H1 (cell line): ENCODE results near the gene SLC16A2. TPM values are rescaled to one million over a fixed set of nuclear protein-coding genes. Genes with fewer than 3 reads are reported as not detected.

Experiments used
- CTCF ChIA-PET: fragments of 300-600 bp; sonication (Branson Sonifier 250); formaldehyde crosslinking; loops from one replicate; lab custom pipeline; 2021; ENCODE audit not compliant: partially characterized antibody; lab: Charles Lee
- POLR2A ChIA-PET: fragments of 300-600 bp; sonication (Branson Sonifier 250); formaldehyde crosslinking; loops from one replicate; lab custom pipeline; 2021; ENCODE audit warnings: inconsistent platforms; ENCODE audit not compliant: partially characterized antibody; lab: Charles Lee
- DNase-seq, 2 experiments: peaks; one replicate each; pipeline versions ENCODE4 v3.0.0 to v3.0.0-alpha.2; 2010 to 2022; ENCODE audit warnings: low spot score in 2 of 2, low read depth in 1 of 2, mixed read lengths in 1 of 2
- FAIRE-seq: peaks from 2 replicates; lab custom pipeline; 2011; peaks lifted over from hg19 to GRCh38; lab: Jason Lieb, UNC
- H2AFZ ChIP-seq: 2 replicates; pipeline ENCODE4 v1.8.1; 2012; ENCODE audit warnings: low read length, inconsistent platforms
- H2AK5ac ChIP-seq: 2 replicates; pipeline ENCODE4 v1.6.1; 2013; ENCODE audit warnings: low read depth, low read length
- H2BK120ac ChIP-seq: replicated peaks from 2 replicates; pipeline ENCODE3; 2013; ENCODE audit warnings: low read depth, low read length, inconsistent platforms
- H2BK12ac ChIP-seq: 2 replicates; pipeline ENCODE4 v1.6.1; 2013; ENCODE audit warnings: low read depth, low read length
- H2BK15ac ChIP-seq: 2 replicates; pipeline ENCODE4 v1.6.1; 2013; ENCODE audit warnings: low read length
- H2BK20ac ChIP-seq: 2 replicates; pipeline ENCODE4 v1.6.1; 2013; ENCODE audit warnings: low read length
- H2BK5ac ChIP-seq: 2 replicates; pipeline ENCODE4 v1.6.1; 2013; ENCODE audit warnings: low read depth, low read length
- H3K14ac ChIP-seq: 2 replicates; pipeline ENCODE4 v1.6.1; 2013; ENCODE audit warnings: inconsistent platforms; ENCODE audit not compliant: insufficient read length
- H3K18ac ChIP-seq: 2 replicates; pipeline ENCODE4 v1.6.1; 2013; ENCODE audit warnings: low read length; ENCODE audit errors: extremely low read depth
- H3K23ac ChIP-seq: 2 replicates; pipeline ENCODE4 v1.6.1; 2013; ENCODE audit warnings: inconsistent platforms; ENCODE audit not compliant: insufficient read length
- H3K23me2 ChIP-seq: 2 replicates; pipeline ENCODE4 v1.6.1; 2013; ENCODE audit warnings: low read depth, low read length
- H3K27ac ChIP-seq: 2 replicates; pipeline ENCODE4 v1.6.1; 2011; ENCODE audit warnings: low read depth, low read length, inconsistent platforms
- H3K27me3 ChIP-seq, 4 experiments: replicated peaks in 1 of 4; 1 replicate in 1 of 4; 2 replicates in 3 of 4; pipeline versions ENCODE4 v1.6.1 to v1.8.1; 2011 to 2013; ENCODE audit warnings: low read length in 3 of 4, mild to moderate bottlenecking in 3 of 4, inconsistent platforms in 2 of 4, mixed read lengths in 2 of 4, moderate library complexity in 1 of 4; ENCODE audit not compliant: control insufficient read depth in 3 of 4, insufficient read depth in 3 of 4; ENCODE audit errors: extremely low read depth in 1 of 4
- H3K36me3 ChIP-seq, 4 experiments: 2 replicates each; pipeline versions ENCODE4 v1.6.1 to v1.8.1; 2011 to 2013; ENCODE audit warnings: mild to moderate bottlenecking in 4 of 4, low read length in 3 of 4, moderate library complexity in 2 of 4, control low read depth in 1 of 4, inconsistent platforms in 1 of 4; ENCODE audit not compliant: insufficient read depth in 4 of 4, control insufficient read depth in 2 of 4
- H3K4ac ChIP-seq: replicated peaks from 2 replicates; pipeline ENCODE3; 2013; ENCODE audit warnings: low read length, low read depth, mixed read lengths, inconsistent platforms; ENCODE audit not compliant: insufficient read length
- H3K4me1 ChIP-seq, 4 experiments: replicated peaks in 1 of 4; 1 replicate in 1 of 4; 2 replicates in 3 of 4; pipeline versions ENCODE4 v1.6.1 to v1.8.1; 2011 to 2013; ENCODE audit warnings: low read length in 3 of 4, inconsistent platforms in 2 of 4, mixed read lengths in 1 of 4; ENCODE audit not compliant: insufficient read depth in 4 of 4, control insufficient read depth in 3 of 4
- H3K4me2 ChIP-seq, 2 experiments: 2 replicates each; pipeline versions ENCODE4 v1.6.1 to v1.8.1; 2011 to 2013; ENCODE audit warnings: low read depth in 2 of 2, low read length in 2 of 2, control low read depth in 1 of 2, inconsistent platforms in 1 of 2, mild to moderate bottlenecking in 1 of 2; ENCODE audit not compliant: insufficient read depth in 1 of 2
- H3K4me3 ChIP-seq, 4 experiments: fragments of 200-600, 300-600 bp in 1 of 4; sonication (generic), shearing (Covaris generic), sonication (Bioruptor Twin) in 1 of 4; 2 replicates each; pipeline versions ENCODE4 v1.5.1 to v1.8.1; 2011 to 2016; ENCODE audit warnings: low read length in 4 of 4, low read depth in 3 of 4, control low read depth in 2 of 4, inconsistent platforms in 2 of 4, mild to moderate bottlenecking in 2 of 4, mixed read lengths in 1 of 4, moderate library complexity in 1 of 4; ENCODE audit not compliant: insufficient read depth in 2 of 4; ENCODE audit errors: extremely low read depth in 1 of 4
- H3K56ac ChIP-seq: replicated peaks from 2 replicates; pipeline ENCODE3; 2013; ENCODE audit warnings: low read depth, mild to moderate bottlenecking, mixed read lengths, low read length, inconsistent platforms; ENCODE audit not compliant: insufficient read length
- H3K79me1 ChIP-seq: 2 replicates; pipeline ENCODE4 v1.6.1; 2013; ENCODE audit warnings: low read depth, low read length, control low read depth
- H3K79me2 ChIP-seq, 2 experiments: 2 replicates each; pipeline versions ENCODE4 v1.6.1 to v1.8.1; 2012 to 2013; ENCODE audit warnings: low read length in 2 of 2, mild to moderate bottlenecking in 2 of 2, inconsistent platforms in 1 of 2; ENCODE audit not compliant: insufficient read depth in 2 of 2, control insufficient read depth in 1 of 2
- H3K9ac ChIP-seq, 4 experiments: replicated peaks in 1 of 4; 1 replicate in 1 of 4; 2 replicates in 3 of 4; pipeline versions ENCODE4 v1.6.1 to v1.8.1; 2011 to 2013; ENCODE audit warnings: low read depth in 3 of 4, low read length in 3 of 4, control low read depth in 2 of 4, mild to moderate bottlenecking in 2 of 4, moderate library complexity in 2 of 4, inconsistent platforms in 1 of 4; ENCODE audit errors: extremely low read depth in 1 of 4
- H3K9me3 ChIP-seq, 2 experiments: 2 replicates each; pipeline versions ENCODE4 v1.6.1 to v1.8.1; 2012 to 2013; ENCODE audit warnings: mild to moderate bottlenecking in 2 of 2, moderate library complexity in 2 of 2, control low read depth in 1 of 2, inconsistent platforms in 1 of 2, low read depth in 1 of 2, low read length in 1 of 2, mixed read lengths in 1 of 2; ENCODE audit not compliant: insufficient read depth in 2 of 2
- H4K20me1 ChIP-seq, 2 experiments: replicated peaks in 1 of 2; 2 replicates each; pipeline versions ENCODE3 to v1.8.1; 2011 to 2013; ENCODE audit warnings: inconsistent platforms in 2 of 2, low read length in 2 of 2, mild to moderate bottlenecking in 1 of 2; ENCODE audit not compliant: insufficient read depth in 2 of 2, control insufficient read depth in 1 of 2
- H4K5ac ChIP-seq: 2 replicates; pipeline ENCODE4 v1.6.1; 2013; ENCODE audit warnings: low read length, low read depth, mixed read lengths, inconsistent platforms; ENCODE audit not compliant: insufficient read length
- H4K8ac ChIP-seq: 2 replicates; pipeline ENCODE4 v1.8.0; 2013; ENCODE audit warnings: mild to moderate bottlenecking, moderate library complexity, low read length, inconsistent platforms; ENCODE audit not compliant: insufficient read depth; ENCODE audit errors: extremely low read depth
- H4K91ac ChIP-seq: replicated peaks from 2 replicates; pipeline ENCODE3; 2013; ENCODE audit warnings: low read length, mixed read lengths, inconsistent platforms; ENCODE audit not compliant: insufficient read length
- CBX8 ChIP-seq: fragments of 300-800, 300-1000 bp; sonication (generic); IDR thresholded peaks from 2 replicates; pipeline ENCODE4 v1.7.1; 2016; ENCODE audit warnings: low read depth, low read length, borderline replicate concordance
- HDAC2 ChIP-seq, 2 experiments: fragments of 300-600 bp in 1 of 2; sonication (generic) in 1 of 2; IDR thresholded peaks; 2 replicates each; pipeline ENCODE4 v1.6.1; 2011 to 2012; ENCODE audit warnings: low read depth in 2 of 2, low read length in 2 of 2, mild to moderate bottlenecking in 2 of 2, moderate library complexity in 2 of 2, borderline replicate concordance in 1 of 2, inconsistent platforms in 1 of 2
- JUN ChIP-seq: IDR thresholded peaks from 2 replicates; pipeline ENCODE4 v1.6.1; 2011; ENCODE audit warnings: low read depth, mild to moderate bottlenecking, improper control_type of control experiment, low read length
- POLR2A ChIP-seq, 2 experiments: IDR thresholded peaks; 1 replicate in 1 of 2; 2 replicates in 1 of 2; pipeline ENCODE4 v1.6.1; 2011; ENCODE audit warnings: low read depth in 2 of 2, low read length in 2 of 2, mild to moderate bottlenecking in 2 of 2; ENCODE audit errors: control extremely low read depth in 1 of 2
- RFX5 ChIP-seq: IDR thresholded peaks from 2 replicates; pipeline ENCODE4 v1.6.1; 2011; ENCODE audit warnings: low read depth, low read length, improper control_type of control experiment, borderline replicate concordance
- SP1 ChIP-seq: IDR thresholded peaks from 2 replicates; pipeline ENCODE4 v1.6.1; 2011; ENCODE audit warnings: low read depth, low read length
- TEAD4 ChIP-seq: IDR thresholded peaks from 2 replicates; pipeline ENCODE4 v1.6.1; 2012; ENCODE audit warnings: low read depth, low read length, inconsistent platforms, mixed read lengths
- WGBS, 2 experiments: shearing (Covaris generic) in 1 of 2; methylation state at CpG; one replicate each; pipeline versions ENCODE4 v1.1.6 to v1.1.7; 2013 to 2015; ENCODE audit warnings: low lambda C conversion rate in 2 of 2, mixed read lengths in 2 of 2, inconsistent platforms in 1 of 2, low coverage in 1 of 2, missing lambda C conversion rate in 1 of 2; ENCODE audit not compliant: insufficient replicate concordance in 2 of 2, insufficient coverage in 1 of 2, insufficient read length in 1 of 2; ENCODE audit errors: extremely low coverage in 1 of 2, missing lambda C conversion rate in 1 of 2; 5-methylcytosine and 5-hydroxymethylcytosine counted together
- polyA plus RNA-seq, 7 experiments: library from polyadenylated mRNA; depleted of rRNA in 3 of 7; stranded (reverse) in 5 of 7; unstranded in 2 of 7; fragments of >200 nt in 5 of 7; fragments of 200-250 nt in 2 of 7; gene quantifications; 1 replicate in 5 of 7; 2 replicates in 1 of 7; 4 replicates in 1 of 7; pipeline versions ENCODE4 v1.2.1 to v1.2.3, GENCODE V29; 2011 to 2013; ENCODE audit warnings: missing spikeins in 2 of 7, mixed read lengths in 2 of 7
- total RNA-seq: library from RNA; stranded (reverse); fragmentation: NEBNext Ultra II Directional; extraction: Animal tissue kit (Norgen Biotek cat#: 25700); gene quantifications from 2 replicates; pipeline ENCODE4 v1.2.1, GENCODE V29; 2021

Gene SLC16A2
- total and polyA plus RNA-seq, 2 of the 8 experiments (the other 6 are each of a cell fraction or from before 2014, with no cell fraction given): 24.4 to 32.2 TPM

- Histone ChIP-seq H3K9me3 (no peaks in the 10 kb centered on the region), H2AK5ac (no peak overlapping the region), H3K4ac (no peak overlapping the region), H4K20me1 (no peaks in the 10 kb centered on the region), H3K23me2 (no peaks in the 10 kb centered on the region), H3K56ac (no peak overlapping the region), H3K79me1 (no peaks in the 10 kb centered on the region), H2BK15ac (no peak overlapping the region), H3K4me2 (peak overlapping the region; percentile 13 to 15; a peak in 1 of 4 replicates), H4K5ac (no peak overlapping the region), H2AFZ (no peak overlapping the region), H3K27ac (no peak overlapping the region), H3K36me3 (no peaks in the 10 kb centered on the region), H4K8ac (no peak overlapping the region), H4K91ac (no peak overlapping the region), H3K4me1 (peaks cover 0 to 4% (median 0%) of the 10 kb centered on the region in 4 experiments; a peak in 1 of 7 replicates), H3K27me3 (no peaks in the 10 kb centered on the region), H2BK12ac (no peak overlapping the region), H3K9ac (no peak overlapping the region), H2BK120ac (no peak overlapping the region), H2BK5ac (no peak overlapping the region), H3K23ac (no peak overlapping the region), H3K4me3 (no peak overlapping the region), H3K79me2 (no peaks in the 10 kb centered on the region), H2BK20ac (no peak overlapping the region), H3K18ac (no peak overlapping the region), H3K14ac (no peak overlapping the region)
- WGBS, 2 experiments: 25% methylated on average over 1 of the region's 2 CpGs; no CpG with 5 or more reads in 1 of the 2 experiments
- no peak for DNase-seq
- FAIRE-seq: peak; percentile 62
- ChIA-PET POLR2A (interaction anchor here (0.6 to 1.4 kb wide), 3 partner anchors 9 to 71 kb away, joined by 3 to 7 read pairs (median 3); partner anchors contain the start of gene SLC16A2), CTCF (interaction anchor here (0.9 to 1.7 kb wide), 3 partner anchors 9 to 105 kb away, joined by 3 to 5 read pairs (median 3); no protein-coding TSS in a partner anchor)
- peak; percentile 60; the same call in 1 of the 2 replicates for TF ChIP-seq SP1
- TF ChIP-seq TEAD4: no peak
- TF ChIP-seq JUN: no peak
- TF ChIP-seq CBX8: no peak
- TF ChIP-seq HDAC2 (IDR thresholded peaks at IDR 0.05; ENCODE audit: borderline replicate concordance in 1 of 2, low read depth in 2 of 2, low read length in 2 of 2): no peak
- TF ChIP-seq RFX5: no peak
- no peak for TF ChIP-seq POLR2A (IDR thresholded peaks at IDR 0.05; ENCODE audit: control extremely low read depth in 1 of 2, low read depth in 2 of 2, low read length in 2 of 2)
Measured at GRCh38 chrX:74431797-74432196, 10.5 kb downstream of the SLC16A2 start.
